ENCODE data around the gene C16orf87.

Gene C16orf87

GRCh38 chr16:46857368-46857945 lies 26.5 kb upstream of the C16orf87 start:
- Histone ChIP-seq H3K4me1 (ENCODE audit: control insufficient read depth, insufficient read depth, low read length) (no peaks in the 10 kb centered on the region), H3K4me3 (ENCODE audit: insufficient read depth, low read depth, low read length) (no peak overlapping the region), H3K27me3 (ENCODE audit: control insufficient read depth, insufficient read depth, low read length, poor library complexity, severe bottlenecking) (no peaks in the 10 kb centered on the region), H3K9me3 (ENCODE audit: control insufficient read depth, low read length) (no peaks in the 10 kb centered on the region), H3K36me3 (ENCODE audit: control insufficient read depth, insufficient read depth, low read length) (no peaks in the 10 kb centered on the region), H3K27ac (ENCODE audit: insufficient read depth, low read depth, low read length, poor library complexity, severe bottlenecking) (no peak overlapping the region)
- WGBS, 2 experiments, result 83 to 85% methylated on average over 6 of the region's 6 CpGs

GRCh38 chr16:46855389-46855788 lies 24.4 kb upstream of the C16orf87 start:
- Histone ChIP-seq H3K9me3 (ENCODE audit: control insufficient read depth, low read length) (no peaks in the 10 kb centered on the region), H3K36me3 (ENCODE audit: control insufficient read depth, insufficient read depth, low read length) (no peaks in the 10 kb centered on the region), H3K4me1 (ENCODE audit: control insufficient read depth, insufficient read depth, low read length) (no peaks in the 10 kb centered on the region), H3K27ac (ENCODE audit: insufficient read depth, low read depth, low read length, poor library complexity, severe bottlenecking) (no peak overlapping the region), H3K27me3 (ENCODE audit: control insufficient read depth, insufficient read depth, low read length, poor library complexity, severe bottlenecking) (no peaks in the 10 kb centered on the region), H3K4me3 (ENCODE audit: insufficient read depth, low read depth, low read length) (no peak overlapping the region)
- 91 to 93% methylated on average over 4 of the region's 4 CpGs for WGBS, 2 experiments

- WGBS, 2 experiments, result 84 to 86% methylated on average over 2 of the region's 2 CpGs
- Histone ChIP-seq H3K4me1 (ENCODE audit: control insufficient read depth, insufficient read depth, low read length) (no peaks in the 10 kb centered on the region), H3K4me3 (ENCODE audit: insufficient read depth, low read depth, low read length) (no peak overlapping the region)
Measured at GRCh38 chr16:46854846-46855245, 23.9 kb upstream of the C16orf87 start.

GRCh38 chr16:46853713-46854443 lies 22.9 kb upstream of the C16orf87 start:
- Histone ChIP-seq H3K36me3 (ENCODE audit: control insufficient read depth, insufficient read depth, low read length) (no peaks in the 10 kb centered on the region), H3K9me3 (ENCODE audit: control insufficient read depth, low read length) (no peaks in the 10 kb centered on the region), H3K27ac (ENCODE audit: insufficient read depth, low read depth, low read length, poor library complexity, severe bottlenecking) (no peak overlapping the region), H3K4me1 (ENCODE audit: control insufficient read depth, insufficient read depth, low read length) (peaks cover 5% of the 10 kb centered on the region), H3K4me3 (ENCODE audit: insufficient read depth, low read depth, low read length) (no peak overlapping the region), H3K27me3 (ENCODE audit: control insufficient read depth, insufficient read depth, low read length, poor library complexity, severe bottlenecking) (no peaks in the 10 kb centered on the region)
- 16 to 19% methylated on average over 5 of the region's 5 CpGs for WGBS, 2 experiments

More at GRCh38 chr16:46854846-46855245, 23.9 kb upstream of the C16orf87 start:
- Histone ChIP-seq H3K9me3 (ENCODE audit: control insufficient read depth, low read length) (no peaks in the 10 kb centered on the region), H3K27ac (ENCODE audit: insufficient read depth, low read depth, low read length, poor library complexity, severe bottlenecking) (no peak overlapping the region), H3K36me3 (ENCODE audit: control insufficient read depth, insufficient read depth, low read length) (no peaks in the 10 kb centered on the region), H3K27me3 (ENCODE audit: control insufficient read depth, insufficient read depth, low read length, poor library complexity, severe bottlenecking) (no peaks in the 10 kb centered on the region)

- no peak overlapping the region for H3K4me3 ChIP-seq (ENCODE audit: insufficient read depth, low read depth, low read length)
- peaks cover 8% of the 10 kb centered on the region for H3K4me1 ChIP-seq (ENCODE audit: control insufficient read depth, insufficient read depth, low read length)
- H3K27ac ChIP-seq (ENCODE audit: insufficient read depth, low read depth, low read length, poor library complexity, severe bottlenecking), result no peak overlapping the region
- H3K9me3 ChIP-seq (ENCODE audit: control insufficient read depth, low read length), result no peaks in the 10 kb centered on the region
- WGBS, 2 experiments, result 78 to 80% methylated on average over 3 of the region's 3 CpGs
- H3K27me3 ChIP-seq (ENCODE audit: control insufficient read depth, insufficient read depth, low read length, poor library complexity, severe bottlenecking), result no peaks in the 10 kb centered on the region
- H3K36me3 ChIP-seq (ENCODE audit: control insufficient read depth, insufficient read depth, low read length), result no peaks in the 10 kb centered on the region
Measured at GRCh38 chr16:46852130-46852529, 21.1 kb upstream of the C16orf87 start.

GRCh38 chr16:46850619-46851555 lies 19.9 kb upstream of the C16orf87 start:
- Histone ChIP-seq H3K27me3 (ENCODE audit: control insufficient read depth, insufficient read depth, low read length, poor library complexity, severe bottlenecking) (no peaks in the 10 kb centered on the region), H3K4me1 (ENCODE audit: control insufficient read depth, insufficient read depth, low read length) (peaks cover 8% of the 10 kb centered on the region), H3K9me3 (ENCODE audit: control insufficient read depth, low read length) (no peaks in the 10 kb centered on the region), H3K27ac (ENCODE audit: insufficient read depth, low read depth, low read length, poor library complexity, severe bottlenecking) (no peak overlapping the region), H3K4me3 (ENCODE audit: insufficient read depth, low read depth, low read length) (no peak overlapping the region), H3K36me3 (ENCODE audit: control insufficient read depth, insufficient read depth, low read length) (no peaks in the 10 kb centered on the region)
- 88 to 94% methylated on average over 5 of the region's 5 CpGs for WGBS, 2 experiments

DNA sequence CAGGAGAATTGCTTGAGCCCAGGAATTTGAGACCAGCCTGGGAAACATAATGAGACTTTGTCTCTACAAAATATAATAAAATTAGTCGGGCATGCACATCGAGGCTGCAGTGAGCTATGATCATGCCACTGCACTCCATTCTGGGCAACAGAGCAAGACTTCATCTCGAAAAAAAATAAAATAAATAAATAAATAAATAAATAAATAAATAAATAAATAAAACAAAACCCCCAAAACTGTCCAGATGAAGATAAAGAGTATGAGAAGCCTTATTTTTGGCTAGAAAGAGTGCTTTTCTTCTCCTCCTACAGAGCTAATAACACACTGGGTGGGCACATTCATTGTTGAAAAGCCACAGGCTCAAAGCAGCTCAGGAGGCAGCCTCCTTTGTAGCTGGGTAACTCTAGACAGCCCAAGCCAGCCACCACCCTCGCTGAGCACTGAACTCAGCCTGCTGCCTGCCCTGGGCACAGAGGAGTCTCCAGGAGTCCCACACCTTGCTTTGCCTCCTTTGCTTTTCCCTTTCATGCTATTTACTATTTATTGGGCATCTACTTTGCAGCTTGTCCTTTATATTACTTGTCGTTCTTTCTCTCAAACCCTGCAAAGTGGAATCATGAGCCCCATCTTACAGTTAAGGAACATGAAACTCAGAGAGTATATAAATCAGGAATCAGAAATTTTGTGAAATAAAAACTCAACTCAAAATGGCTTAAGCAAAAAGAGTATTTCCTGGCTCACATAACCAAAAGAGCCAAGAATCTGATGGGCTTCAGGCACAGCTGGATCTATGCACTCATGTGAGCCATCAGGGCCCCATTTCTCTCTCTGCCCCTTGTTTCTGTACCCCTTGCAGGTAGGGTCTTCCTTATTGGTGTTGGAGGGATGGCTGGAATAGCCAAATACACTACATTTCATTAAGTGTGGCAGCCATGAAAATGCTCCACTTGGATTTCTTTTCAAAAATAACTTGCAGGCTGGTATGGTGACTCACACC lies 18.1 kb upstream of the C16orf87 start:
- Histone ChIP-seq H3K27me3 (ENCODE audit: control insufficient read depth, insufficient read depth, low read length, poor library complexity, severe bottlenecking) (no peaks in the 10 kb centered on the region), H3K27ac (ENCODE audit: insufficient read depth, low read depth, low read length, poor library complexity, severe bottlenecking) (no peak overlapping the region), H3K36me3 (ENCODE audit: control insufficient read depth, insufficient read depth, low read length) (no peaks in the 10 kb centered on the region), H3K4me1 (ENCODE audit: control insufficient read depth, insufficient read depth, low read length) (peaks cover 8% of the 10 kb centered on the region), H3K9me3 (ENCODE audit: control insufficient read depth, low read length) (no peaks in the 10 kb centered on the region), H3K4me3 (ENCODE audit: insufficient read depth, low read depth, low read length) (no peak overlapping the region)
- WGBS, 2 experiments, result 60 to 63% methylated on average over 4 of the region's 5 CpGs

DNA sequence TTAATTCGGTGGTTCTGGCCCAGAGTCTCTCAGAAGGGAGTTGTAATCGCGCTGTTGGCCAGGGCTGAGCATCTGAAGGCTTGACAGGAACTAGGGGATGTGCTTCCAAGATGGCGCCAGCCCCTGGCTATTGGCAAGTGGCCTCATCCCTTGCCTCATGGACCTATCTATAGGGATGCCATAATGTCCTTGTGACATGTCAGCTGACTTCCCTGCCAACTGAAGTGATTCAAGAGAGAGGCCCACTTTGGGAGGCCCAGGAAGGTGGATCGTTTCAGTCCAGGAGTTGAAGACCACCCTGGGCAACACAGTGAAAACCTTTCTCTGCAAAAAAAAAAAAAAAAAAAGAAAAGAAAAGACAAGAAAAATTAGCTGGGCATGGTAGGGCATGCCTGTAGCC lies 15.0 kb upstream of the C16orf87 start:
- no peaks in the 10 kb centered on the region for H3K27me3 ChIP-seq (ENCODE audit: control insufficient read depth, insufficient read depth, low read length, poor library complexity, severe bottlenecking)
- no peaks in the 10 kb centered on the region for H3K36me3 ChIP-seq (ENCODE audit: control insufficient read depth, insufficient read depth, low read length)
- H3K4me3 ChIP-seq (ENCODE audit: insufficient read depth, low read depth, low read length), result no peak overlapping the region
- no peaks in the 10 kb centered on the region for H3K9me3 ChIP-seq (ENCODE audit: control insufficient read depth, low read length)
- H3K27ac ChIP-seq (ENCODE audit: insufficient read depth, low read depth, low read length, poor library complexity, severe bottlenecking), result no peak overlapping the region
- H3K4me1 ChIP-seq (ENCODE audit: control insufficient read depth, insufficient read depth, low read length), result peaks cover 8% of the 10 kb centered on the region
- WGBS, 2 experiments, result 94 to 96% methylated on average over 5 of the region's 5 CpGs

GRCh38 chr16:46844771-46845170 lies 13.8 kb upstream of the C16orf87 start:
- Histone ChIP-seq H3K9me3 (ENCODE audit: control insufficient read depth, low read length) (no peaks in the 10 kb centered on the region), H3K36me3 (ENCODE audit: control insufficient read depth, insufficient read depth, low read length) (no peaks in the 10 kb centered on the region), H3K27ac (ENCODE audit: insufficient read depth, low read depth, low read length, poor library complexity, severe bottlenecking) (no peak overlapping the region), H3K4me3 (ENCODE audit: insufficient read depth, low read depth, low read length) (no peak overlapping the region), H3K4me1 (ENCODE audit: control insufficient read depth, insufficient read depth, low read length) (peaks cover 8% of the 10 kb centered on the region), H3K27me3 (ENCODE audit: control insufficient read depth, insufficient read depth, low read length, poor library complexity, severe bottlenecking) (no peaks in the 10 kb centered on the region)
- 95% methylated on average over 10 of the region's 10 CpGs for WGBS, 2 experiments

Measured in ectodermal cell (in vitro differentiated cells).